Stimulated activated CD4-positive, alpha-beta T cell treated with anti-CD3 and anti-CD28 coated beads, Interleukin-4, amount 100 ng/mL, for 48 hours (primary cell): ENCODE results near the gene USP36.

Experiments used
- DNase-seq, 2 donors: peaks; one replicate each; pipeline ENCODE4 v3.0.0-alpha.2; 2020; ENCODE audit warnings: low read depth in 2 of 2

USP36 gene

GRCh38 chr17:78839235-78839761 lies 1.3 kb downstream of the USP36 start:
- no peak for DNase-seq

DNA sequence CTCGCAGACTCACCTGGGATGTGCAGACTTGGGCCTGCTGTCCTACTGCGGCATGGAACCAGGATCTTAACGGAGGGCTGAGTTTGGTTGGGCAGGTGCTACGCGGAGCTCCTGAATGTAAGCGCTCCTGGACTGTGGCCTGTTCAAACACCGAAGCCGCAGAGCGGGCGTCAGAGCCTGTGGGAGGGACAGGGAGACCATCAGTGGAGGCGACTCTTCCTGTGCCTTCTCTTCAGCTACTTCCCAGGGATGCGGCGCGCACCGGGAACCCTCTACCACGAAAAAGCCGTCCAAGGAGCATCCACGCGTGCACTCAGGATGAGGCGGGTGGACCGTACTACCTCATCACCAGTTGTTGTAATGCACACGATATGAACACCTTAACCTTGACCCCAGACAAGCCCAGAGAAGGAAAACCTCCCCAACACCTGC lies 2.0 kb downstream of the USP36 start:
- no peak for DNase-seq

GRCh38 chr17:78836420-78837021 lies 4.1 kb downstream of the USP36 start:
- DNase-seq: no peak

DNA sequence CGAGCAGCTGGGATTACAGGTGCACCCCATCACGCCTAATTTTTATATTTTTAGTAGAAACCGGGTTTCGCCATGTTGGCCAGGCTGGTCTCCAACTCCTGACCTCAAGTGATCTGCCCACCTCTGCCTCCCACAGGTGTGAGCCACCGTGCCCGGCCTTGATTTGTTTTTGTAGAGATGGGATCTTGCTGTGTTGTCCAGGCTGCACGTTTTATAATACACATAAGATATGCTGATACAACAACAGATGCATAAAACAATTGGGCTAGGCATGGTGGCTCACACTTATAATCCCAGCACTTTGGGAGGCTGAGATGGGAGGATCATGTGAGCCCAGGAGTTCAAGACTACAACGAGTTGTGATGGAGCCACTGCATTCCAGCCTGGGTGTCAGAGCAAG lies 6.0 kb downstream of the USP36 start:
- no peak for DNase-seq

DNA sequence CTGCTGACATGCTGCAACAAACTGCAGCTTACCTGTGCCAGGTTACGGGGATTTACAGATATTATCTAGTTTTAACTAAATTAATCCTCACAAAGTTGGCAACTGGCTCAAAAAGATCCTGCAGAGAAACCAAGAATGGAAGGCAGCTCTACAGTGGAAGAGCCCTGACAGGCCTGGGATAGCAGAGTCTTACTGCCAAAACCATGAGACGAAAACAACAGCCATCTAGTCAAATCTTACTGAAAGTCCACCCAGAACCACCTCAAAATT lies 8.1 kb downstream of the USP36 start:
- DNase-seq: no peak

DNA sequence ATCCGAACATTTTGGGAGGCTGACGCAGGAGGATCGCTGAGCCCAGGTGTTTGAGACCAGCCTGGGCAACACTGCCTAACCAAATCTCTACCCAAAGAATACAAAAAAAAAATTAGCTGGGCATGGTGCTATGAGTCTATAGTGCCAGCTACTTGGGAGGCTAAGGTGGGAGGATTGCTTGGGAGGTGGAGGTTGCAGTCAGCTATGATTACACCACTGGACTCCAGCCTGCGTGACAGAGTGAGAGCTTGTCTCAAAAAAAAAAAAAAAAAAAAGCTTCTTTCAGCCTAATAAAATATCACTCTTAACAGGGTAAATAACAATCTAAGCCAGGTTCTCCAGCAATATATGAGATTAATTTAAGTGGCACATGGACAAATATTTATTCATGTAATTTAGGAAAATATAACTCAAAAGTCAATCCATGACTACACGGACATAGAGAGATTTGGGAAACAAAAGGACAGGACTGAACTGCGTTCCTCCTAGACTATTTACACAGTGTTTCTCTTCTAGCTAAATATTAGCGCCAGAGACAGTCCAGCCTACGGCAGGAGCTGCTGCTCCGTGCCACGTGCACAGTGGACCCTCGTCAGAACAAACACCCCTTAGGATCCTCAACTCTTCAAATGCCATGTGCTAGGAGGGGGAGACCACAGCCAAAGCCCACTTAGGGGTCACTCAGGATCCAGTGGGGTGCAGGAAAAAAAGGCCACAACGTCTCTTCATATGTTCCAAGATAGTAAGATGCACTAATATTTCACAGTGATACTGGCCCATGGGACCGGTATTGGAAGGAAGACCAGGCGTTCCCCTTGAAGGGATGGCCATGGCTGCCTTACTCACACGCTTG lies 8.7 kb downstream of the USP36 start:
- DNase-seq: no peak

DNA sequence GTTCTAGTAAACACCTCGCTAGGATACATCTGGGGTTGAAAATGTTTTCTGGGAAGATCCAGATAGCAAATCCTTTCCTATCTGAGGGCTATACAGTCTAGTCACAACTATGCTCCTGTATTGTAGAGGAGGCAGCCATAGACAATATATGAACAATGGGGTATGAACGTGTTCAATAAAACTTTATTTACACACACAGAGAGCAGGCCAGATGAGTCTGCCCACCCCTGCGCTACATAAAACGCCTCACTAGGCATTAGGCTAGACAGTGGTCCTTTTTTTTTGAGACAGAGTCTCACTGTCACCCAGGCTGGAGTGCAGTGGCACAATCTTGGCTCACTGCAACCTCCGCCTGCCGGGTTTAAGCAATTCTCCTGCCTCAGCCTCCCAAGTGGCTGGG lies 11.1 kb downstream of the USP36 start:
- no peak for DNase-seq

DNA sequence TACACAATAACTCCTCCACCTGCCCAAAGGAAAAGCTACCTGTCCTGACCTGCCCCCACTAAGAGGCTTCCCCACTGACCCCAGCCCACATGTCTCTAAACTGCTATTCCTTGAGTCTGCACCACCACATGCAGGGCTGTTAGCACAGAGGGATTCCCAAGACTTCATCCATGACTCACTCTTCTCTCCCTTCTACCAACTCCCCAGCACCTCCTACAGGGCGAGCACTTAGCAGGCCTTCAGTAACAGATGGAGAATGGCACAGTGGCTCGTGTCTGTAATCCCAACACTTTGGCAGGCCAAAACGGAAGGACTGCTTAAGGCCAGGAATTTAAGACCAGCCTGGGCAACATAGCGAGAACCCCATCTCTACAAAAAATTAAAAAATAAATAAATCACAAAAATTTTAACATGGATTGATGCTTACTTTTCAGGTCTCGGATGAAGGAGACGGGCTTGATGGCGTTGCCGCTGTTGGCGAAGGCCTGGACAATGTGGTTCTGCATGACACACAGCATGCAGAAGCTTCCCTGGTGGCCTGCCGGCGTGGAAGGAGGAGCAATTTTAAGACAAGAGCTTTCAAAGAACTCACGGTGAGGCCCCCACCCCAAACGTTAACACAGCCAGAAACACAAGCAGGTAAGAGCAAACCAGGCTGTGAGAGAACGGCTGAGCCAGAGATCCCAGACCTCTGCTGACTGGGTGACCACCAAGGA lies 12.0 kb downstream of the USP36 start:
- no peak for DNase-seq

- no peak for DNase-seq
Observed at GRCh38 chr17:78826836-78827509, 13.6 kb downstream of the USP36 start.

DNA sequence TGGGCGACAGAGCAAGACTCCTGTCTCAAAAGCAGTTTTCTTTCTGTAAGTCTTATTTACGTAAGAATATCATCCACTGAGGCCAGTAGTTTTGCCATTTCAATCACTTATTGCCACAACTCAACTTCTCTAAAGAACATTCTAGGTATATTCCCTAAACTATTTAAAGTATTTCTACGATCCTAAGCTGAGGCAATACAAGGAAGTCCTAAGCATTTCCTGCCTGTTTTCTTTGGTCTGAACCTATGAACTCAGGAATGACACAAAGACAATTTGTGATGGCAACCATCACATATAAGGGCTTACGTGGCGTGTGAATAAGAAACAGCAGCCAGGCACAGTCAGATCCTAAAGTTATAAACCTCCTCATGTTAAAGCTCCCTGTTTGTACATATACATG lies 14.2 kb downstream of the USP36 start:
- no peak for DNase-seq

GRCh38 chr17:78825696-78826095 lies 14.9 kb downstream of the USP36 start:
- no peak for DNase-seq

- no peak for DNase-seq
Observed at GRCh38 chr17:78824240-78824639, 16.4 kb downstream of the USP36 start.

DNA sequence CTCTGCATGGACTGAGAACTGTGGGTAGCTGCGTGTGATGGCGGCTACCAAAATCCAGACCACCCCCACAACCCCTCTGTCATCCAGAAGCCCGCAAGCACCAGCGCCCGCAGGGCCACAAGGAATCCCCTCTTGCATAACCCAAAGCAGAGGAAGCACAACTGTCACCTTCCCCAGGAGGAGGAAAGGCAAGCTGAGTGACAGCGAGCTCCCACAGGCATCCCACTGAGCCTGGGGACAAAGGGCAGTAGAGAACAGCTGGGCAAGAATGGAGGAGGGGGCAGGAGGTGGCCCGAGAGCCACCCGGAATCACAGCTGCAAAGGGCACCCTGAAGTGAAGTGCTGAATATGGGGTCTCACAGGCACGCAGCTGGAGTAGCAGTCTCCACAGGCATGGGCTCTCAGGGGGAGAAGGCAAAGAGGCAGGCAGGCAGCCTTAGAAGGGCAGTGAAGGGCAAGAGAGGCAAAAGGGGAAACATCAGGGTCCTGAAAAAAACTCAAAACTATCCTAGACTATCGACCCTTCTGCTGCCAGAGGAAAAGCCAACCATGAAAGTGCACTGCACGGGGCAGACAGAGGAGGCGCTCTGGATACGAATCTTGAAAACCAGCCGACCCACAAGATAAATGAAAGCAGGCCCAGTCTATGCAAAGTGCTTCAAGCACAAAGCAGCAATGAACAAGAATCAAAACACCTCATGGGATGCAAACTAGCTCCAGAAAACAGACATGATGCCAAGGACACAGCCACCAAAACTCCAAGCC lies 17.1 kb downstream of the USP36 start:
- DNase-seq: no peak

GRCh38 chr17:78822552-78822951 lies 18.1 kb downstream of the USP36 start:
- no peak for DNase-seq

DNA sequence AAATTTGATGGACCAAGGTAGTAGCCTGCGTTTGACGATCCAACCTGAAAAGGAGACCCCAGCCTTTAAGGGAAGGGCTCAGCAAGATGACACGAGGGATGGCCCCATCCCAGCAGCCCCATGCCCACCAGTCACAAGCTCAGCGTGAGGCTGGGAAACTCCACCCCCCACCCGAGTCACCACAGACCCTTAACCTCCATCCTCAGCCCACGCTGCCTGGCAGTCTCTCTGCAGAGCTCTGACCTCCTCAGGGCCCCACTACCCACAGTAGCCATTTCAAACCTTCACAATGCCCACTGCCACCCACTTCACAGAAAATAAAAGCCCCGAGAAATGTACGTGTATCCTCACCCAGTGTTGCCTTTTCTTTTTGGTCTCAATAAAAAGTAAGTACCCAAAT lies 18.7 kb downstream of the USP36 start:
- DNase-seq: no peak

DNA sequence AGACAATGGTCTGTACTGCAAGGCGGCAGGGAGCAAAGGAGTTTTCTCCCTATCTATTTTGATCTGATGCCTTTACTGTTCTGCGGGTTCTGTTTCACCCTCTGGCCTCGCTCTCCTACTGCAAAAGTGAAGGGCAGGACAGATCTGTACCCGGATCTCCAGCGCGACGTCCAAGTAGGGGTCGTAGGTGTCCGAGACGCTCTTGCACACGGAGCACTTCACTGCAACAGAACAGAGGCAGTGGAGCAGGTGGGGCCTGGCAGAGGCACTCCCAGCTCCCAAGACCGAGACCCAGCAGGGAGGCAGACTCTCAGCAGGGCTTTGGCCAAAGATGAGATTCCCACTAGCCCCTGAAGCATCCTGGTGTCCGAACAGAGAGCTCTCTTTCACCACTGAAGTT lies 19.8 kb downstream of the USP36 start:
- no peak for DNase-seq

GRCh38 chr17:78819806-78820792 lies 20.5 kb downstream of the USP36 start:
- DNase-seq: no peak

DNA sequence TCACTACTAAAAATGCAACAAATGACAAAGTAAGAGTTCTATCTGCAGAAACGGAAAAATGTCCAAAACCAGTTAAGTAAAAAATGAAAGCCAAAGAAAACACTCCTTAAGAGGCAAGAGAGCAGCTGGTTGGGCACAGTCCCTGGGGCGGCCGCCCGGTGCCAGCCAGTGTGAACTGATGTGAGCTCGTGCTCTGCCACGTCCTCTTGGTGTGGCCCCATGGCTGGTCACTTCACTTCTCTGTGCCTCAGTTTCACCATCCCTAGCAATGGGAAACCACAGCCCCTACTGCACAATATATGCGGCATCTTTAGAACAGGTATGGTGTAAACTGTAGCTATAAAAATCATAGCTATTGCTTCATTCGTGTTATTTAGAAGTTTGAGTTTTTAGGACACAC lies 21.2 kb downstream of the USP36 start:
- no peak for DNase-seq

- DNase-seq: no peak
Observed at GRCh38 chr17:78818932-78819331, 21.7 kb downstream of the USP36 start.

GRCh38 chr17:78818152-78818846 lies 22.3 kb downstream of the USP36 start:
- no peak for DNase-seq
